Measurements from ENCODE around the gene SLC45A1. TPM values are rescaled to one million over a fixed set of nuclear protein-coding genes. Genes with fewer than 3 reads are reported as not detected.
A peak's percentile ranks its signal among the peaks of the same experiment; 100 is the strongest.

SLC45A1 gene
- total RNA-seq, 1 donor from 2014 or later = 0.50 TPM

DNA sequence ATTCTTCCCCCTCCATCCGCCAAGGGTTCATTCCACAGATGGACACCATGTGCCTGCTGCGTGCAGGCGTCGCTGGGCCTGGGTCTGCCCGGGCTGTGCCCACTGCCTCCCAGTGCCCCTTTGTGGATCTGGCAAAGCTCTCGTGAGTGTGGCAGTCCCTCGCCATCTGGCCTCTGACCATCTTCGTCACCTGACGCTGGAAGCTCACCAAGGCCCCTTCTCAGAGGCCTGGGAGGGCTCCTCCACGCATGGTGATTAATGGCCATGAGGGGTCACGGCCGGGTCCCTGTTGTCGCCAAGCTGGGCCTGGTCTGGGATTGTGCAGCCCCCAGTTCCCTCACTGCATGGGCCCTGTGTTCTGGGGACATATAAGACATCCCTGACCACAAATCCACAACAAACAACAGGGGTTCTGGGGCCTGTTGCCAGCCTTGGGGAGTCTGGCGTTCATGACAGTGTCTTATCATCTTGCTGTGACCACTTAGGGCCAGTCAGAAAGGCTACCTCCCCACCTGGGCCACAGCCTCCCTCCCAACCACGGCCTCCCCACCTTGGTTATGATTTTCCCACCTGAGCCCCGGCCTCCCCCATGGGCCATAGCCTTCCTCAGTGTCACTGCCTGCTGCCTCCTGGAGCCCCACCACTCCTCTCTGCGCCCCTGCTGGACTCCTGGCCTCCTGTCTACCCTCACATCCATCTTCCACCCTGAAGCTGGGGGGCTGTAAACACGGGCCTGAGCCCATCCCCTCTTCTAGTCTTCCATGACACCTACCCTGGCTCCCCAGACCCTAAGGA, 27.9 kb downstream of the SLC45A1 start:
- H3K9me3 Mint-ChIP-seq = no peaks in the 10 kb centered on the region
- no peak overlapping the region for H3K4me3 Mint-ChIP-seq (ENCODE audit: low read depth)
- intact Hi-C loops (cut with micrococcal nuclease) = no loop called here
- no peak for DNase-seq (ENCODE audit: low spot score)
- H3K27me3 Mint-ChIP-seq (ENCODE audit: low read depth) = peaks cover 2% of the 10 kb centered on the region
- no peak overlapping the region for H3K27ac Mint-ChIP-seq
- no peaks in the 10 kb centered on the region for H3K36me3 Mint-ChIP-seq (ENCODE audit: low read depth)
- H3K4me1 Mint-ChIP-seq (ENCODE audit: low read depth) = peaks cover 2% of the 10 kb centered on the region

DNA sequence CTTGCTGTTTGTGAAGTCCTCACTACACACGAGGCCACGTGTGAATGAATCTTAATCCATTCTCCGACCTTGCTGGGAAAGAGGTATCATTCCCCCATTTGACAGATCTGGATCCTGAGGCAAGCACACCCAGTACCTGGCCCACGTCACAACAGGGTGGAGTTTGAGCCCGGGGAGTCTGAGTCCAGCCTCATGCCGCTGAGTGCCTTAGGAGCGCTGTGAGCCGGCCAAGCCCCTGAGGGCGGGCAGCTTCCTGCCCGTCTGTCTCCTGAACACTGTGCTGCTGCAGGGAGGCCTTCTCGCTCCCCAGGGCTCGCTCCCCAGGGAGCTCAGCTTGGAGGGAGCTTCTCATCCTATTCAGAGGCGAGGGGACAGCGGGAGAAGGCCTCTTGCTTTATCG, 29.7 kb downstream of the SLC45A1 start:
- DNase-seq (ENCODE audit: low spot score) = no peak
- Mint-ChIP-seq H3K27me3 (ENCODE audit: low read depth) (peaks cover 2% of the 10 kb centered on the region), H3K4me3 (ENCODE audit: low read depth) (no peak overlapping the region), H3K27ac (no peak overlapping the region), H3K4me1 (ENCODE audit: low read depth) (peaks cover 2% of the 10 kb centered on the region), H3K36me3 (ENCODE audit: low read depth) (peaks cover 3% of the 10 kb centered on the region), H3K9me3 (no peaks in the 10 kb centered on the region)
- intact Hi-C loops (cut with micrococcal nuclease) = no loop called here

DNA sequence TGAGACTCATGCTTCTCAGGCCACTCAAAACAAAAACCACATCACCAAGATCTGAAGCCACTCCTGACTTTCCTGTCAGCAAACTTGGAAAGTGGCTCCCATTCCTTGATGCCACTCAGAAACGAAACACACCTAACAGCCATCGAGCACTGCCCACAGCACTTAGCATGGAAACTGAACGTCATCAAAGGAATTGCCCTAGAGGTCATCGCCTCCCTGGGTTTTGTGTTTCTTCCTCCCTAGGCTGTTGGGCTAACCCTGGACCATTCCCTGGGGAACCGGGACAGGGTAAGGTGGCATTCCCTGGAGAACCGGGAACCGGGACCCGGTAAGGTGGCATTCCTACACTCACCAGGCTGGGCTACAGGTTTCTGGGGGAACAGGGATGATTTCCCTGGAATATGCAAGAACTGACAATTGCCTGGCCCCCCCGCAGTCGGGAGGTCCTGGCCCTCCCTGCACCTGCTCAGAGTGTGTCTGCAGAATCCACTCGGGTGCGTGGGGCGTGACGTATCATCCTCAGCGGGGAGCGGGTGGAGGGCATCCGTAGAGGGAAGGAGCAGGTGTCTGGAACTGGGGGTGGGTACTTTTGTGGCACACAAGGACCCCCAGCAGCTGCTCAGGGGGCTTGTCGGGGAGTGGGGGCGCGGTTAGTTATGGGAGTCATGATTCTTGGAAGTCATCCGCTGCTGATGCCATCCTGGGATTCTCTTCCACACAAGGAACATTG, 30.3 kb downstream of the SLC45A1 start:
- peaks cover 7% of the 10 kb centered on the region for H3K36me3 Mint-ChIP-seq (ENCODE audit: low read depth)
- peaks cover 2% of the 10 kb centered on the region for H3K4me1 Mint-ChIP-seq (ENCODE audit: low read depth)
- no peaks in the 10 kb centered on the region for H3K9me3 Mint-ChIP-seq
- intact Hi-C loops (cut with micrococcal nuclease) = no loop called here
- H3K27ac Mint-ChIP-seq = no peak overlapping the region
- H3K4me3 Mint-ChIP-seq (ENCODE audit: low read depth) = no peak overlapping the region
- H3K27me3 Mint-ChIP-seq (ENCODE audit: low read depth) = peaks cover 2% of the 10 kb centered on the region
- DNase-seq (ENCODE audit: low spot score) = no peak

DNA sequence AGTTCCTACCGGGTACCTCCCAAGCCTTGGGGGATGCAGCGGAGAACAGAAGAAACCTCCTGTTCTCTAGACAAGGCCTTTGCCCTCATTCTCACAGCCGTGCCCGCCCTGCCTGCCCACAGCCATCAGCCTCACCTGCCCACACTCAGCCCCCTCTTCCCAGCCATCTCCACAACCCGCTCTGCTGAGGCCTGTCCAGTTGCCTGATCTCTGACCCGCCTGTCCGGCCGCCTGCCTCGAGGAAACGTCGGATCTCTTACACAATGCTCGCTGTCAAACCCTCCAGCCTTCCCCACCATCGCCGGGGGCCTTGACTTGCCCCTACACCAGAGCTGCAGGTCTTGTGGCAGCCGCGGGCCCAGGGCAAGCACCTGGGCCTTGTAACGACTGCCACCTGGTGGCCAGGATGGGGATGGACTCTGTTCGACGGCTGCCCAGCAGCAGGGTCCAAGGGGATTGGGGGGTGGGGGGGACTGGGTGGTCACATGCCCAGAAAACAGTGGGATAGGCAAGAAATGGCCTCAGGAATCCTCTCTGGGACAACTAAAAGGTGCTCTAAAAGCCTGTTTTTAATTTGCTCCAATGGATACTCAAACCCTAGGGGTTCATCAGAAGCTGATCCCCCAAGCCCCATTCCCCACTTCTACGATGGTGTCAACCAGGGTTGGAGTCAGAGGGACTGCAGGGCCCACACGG, 31.0 kb downstream of the SLC45A1 start:
- Mint-ChIP-seq H3K27ac (no peak overlapping the region), H3K9me3 (no peaks in the 10 kb centered on the region), H3K4me3 (ENCODE audit: low read depth) (no peak overlapping the region), H3K27me3 (ENCODE audit: low read depth) (peaks cover 2% of the 10 kb centered on the region), H3K36me3 (ENCODE audit: low read depth) (peaks cover 10% of the 10 kb centered on the region), H3K4me1 (ENCODE audit: low read depth) (peaks cover 2% of the 10 kb centered on the region)
- peak; percentile 45 for DNase-seq (ENCODE audit: low spot score)
- intact Hi-C loops (cut with micrococcal nuclease) = loop anchor here (1.0 kb wide), 2 partner anchors 334 to 367 kb away; no protein-coding TSS in a partner anchor

DNA sequence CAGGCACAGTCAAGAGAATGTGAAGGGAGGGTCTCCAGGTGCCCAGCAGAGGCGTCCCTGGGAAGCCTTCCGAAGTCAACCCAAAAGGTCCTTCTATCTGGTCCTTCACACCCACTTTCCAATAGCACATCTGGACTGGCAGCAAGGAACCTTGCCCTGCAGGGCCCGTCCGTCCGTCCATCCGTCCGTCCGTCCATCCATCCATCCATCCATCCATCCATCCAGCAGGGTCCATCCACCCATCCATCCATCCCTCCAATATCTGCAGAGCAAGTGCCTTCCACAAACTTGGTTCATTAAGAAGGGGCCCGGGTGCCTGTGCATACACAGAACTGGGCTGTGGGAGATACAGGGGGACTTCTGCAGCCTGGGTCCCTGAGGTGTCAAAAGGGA, 31.6 kb downstream of the SLC45A1 start:
- no peak overlapping the region for H3K4me3 Mint-ChIP-seq (ENCODE audit: low read depth)
- no peaks in the 10 kb centered on the region for H3K9me3 Mint-ChIP-seq
- intact Hi-C loops (cut with micrococcal nuclease) = loop anchor here (1.0 kb wide), 2 partner anchors 334 to 367 kb away; no protein-coding TSS in a partner anchor
- no peak overlapping the region for H3K27ac Mint-ChIP-seq
- H3K4me1 Mint-ChIP-seq (ENCODE audit: low read depth) = peaks cover 2% of the 10 kb centered on the region
- peaks cover 2% of the 10 kb centered on the region for H3K27me3 Mint-ChIP-seq (ENCODE audit: low read depth)
- no peak for DNase-seq (ENCODE audit: low spot score)
- H3K36me3 Mint-ChIP-seq (ENCODE audit: low read depth) = peaks cover 12% of the 10 kb centered on the region

DNA sequence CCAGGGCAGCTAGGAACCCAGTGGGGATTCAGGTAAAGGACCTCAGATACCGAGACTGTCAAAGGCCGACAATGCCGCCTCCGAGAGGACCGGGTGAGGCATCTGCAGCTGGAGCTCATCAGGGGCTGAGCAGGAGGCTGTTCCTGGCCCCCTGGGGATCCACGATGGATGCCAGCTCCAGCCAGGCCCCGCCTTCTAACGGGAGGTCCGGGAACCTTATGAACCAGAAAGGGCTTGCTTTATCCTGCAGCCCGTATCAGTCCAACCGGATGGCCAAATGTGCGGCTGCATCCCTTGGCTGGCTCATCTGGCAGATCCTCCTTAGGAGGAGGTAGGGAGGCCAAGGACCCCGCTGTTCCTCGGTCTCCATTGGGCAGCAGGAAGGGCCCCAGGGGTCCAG, 32.0 kb downstream of the SLC45A1 start:
- H3K9me3 Mint-ChIP-seq = no peaks in the 10 kb centered on the region
- intact Hi-C loops (cut with micrococcal nuclease) = loop anchor here (1.0 kb wide), 2 partner anchors 335 to 368 kb away; no protein-coding TSS in a partner anchor
- no peak overlapping the region for H3K4me3 Mint-ChIP-seq (ENCODE audit: low read depth)
- no peak for DNase-seq (ENCODE audit: low spot score)
- no peak overlapping the region for H3K27ac Mint-ChIP-seq
- H3K27me3 Mint-ChIP-seq (ENCODE audit: low read depth) = peaks cover 2% of the 10 kb centered on the region
- H3K4me1 Mint-ChIP-seq (ENCODE audit: low read depth) = peaks cover 2% of the 10 kb centered on the region
- peaks cover 12% of the 10 kb centered on the region for H3K36me3 Mint-ChIP-seq (ENCODE audit: low read depth)

DNA sequence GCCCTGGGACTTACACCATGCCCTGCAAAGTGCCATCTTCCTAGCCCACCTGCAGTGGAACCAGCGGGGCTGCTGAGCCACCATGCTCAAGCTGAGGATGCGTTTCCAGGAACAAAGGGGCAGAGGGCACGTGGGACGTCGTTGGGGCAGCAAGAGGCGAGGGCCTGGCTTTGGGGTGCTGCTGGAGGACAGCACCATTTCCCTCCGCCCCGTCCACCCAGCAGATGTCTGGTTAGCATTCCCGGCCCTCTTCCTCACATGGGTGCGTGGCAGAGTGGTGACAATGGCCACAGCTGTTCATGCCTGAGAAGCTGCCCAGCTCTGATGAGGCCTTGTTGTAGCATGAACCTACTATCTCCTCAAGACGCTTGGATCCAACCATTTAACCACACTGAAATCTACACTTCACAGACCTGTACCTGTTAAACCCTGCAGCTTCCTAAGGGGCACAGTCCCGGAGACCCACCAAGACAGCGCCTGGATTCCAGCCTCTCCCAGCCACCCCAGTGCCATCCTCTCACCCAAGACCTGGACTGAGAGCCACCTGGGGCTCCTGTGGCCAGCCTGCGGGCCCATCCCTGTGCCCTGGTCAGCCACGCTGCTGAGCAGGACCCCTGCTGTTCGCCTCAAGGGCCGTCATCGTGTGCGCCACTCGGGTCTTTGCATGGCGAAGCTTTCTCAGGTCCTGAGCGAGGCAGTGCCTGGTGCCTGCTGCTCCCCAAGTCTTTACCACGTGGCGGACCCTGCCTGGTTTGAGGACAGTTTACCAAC, 33.2 kb downstream of the SLC45A1 start:
- no peak for DNase-seq (ENCODE audit: low spot score)
- Mint-ChIP-seq H3K27ac (no peak overlapping the region), H3K9me3 (no peaks in the 10 kb centered on the region), H3K4me1 (ENCODE audit: low read depth) (peaks cover 2% of the 10 kb centered on the region), H3K27me3 (ENCODE audit: low read depth) (peaks cover 2% of the 10 kb centered on the region), H3K36me3 (ENCODE audit: low read depth) (peaks cover 21% of the 10 kb centered on the region), H3K4me3 (ENCODE audit: low read depth) (no peak overlapping the region)
- intact Hi-C loops (cut with micrococcal nuclease) = no loop called here

DNA sequence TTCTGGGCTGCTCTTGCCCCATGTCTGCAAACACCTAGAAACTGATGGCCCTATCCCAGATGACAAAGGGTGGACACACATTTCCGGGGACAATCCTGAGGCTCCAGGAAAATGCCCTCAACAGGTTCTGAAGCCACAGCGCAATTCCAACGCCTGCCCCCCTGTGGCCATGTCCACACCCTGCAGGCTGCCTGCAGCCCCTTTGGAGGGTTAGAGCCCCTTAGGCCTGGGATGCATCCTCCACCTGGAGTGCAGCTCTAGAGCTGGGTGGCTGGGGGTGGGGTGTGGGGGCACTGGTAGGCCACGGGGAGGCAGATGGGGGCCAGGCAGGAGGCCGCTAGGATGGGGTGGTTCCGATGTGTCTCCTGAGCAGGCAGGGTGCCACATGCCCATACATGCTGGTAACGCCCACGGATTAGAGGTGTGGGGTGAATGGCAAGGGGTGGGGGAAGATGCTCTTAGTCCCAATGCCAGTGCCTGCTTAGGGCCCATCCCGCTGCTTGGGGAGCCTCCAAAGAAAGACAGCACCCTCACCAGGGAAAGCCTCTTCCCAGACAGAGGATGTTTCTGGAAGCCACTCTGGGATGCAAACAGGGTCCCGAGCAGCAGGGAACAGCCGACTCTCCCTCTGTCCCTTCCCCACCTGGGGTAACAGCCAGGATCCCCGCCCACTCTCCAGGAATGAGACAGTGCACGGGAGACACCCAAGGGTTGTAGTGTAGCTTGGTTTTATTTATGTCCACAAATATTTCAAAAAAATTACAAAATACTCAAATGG, 34.0 kb downstream of the SLC45A1 start:
- no peak overlapping the region for H3K27ac Mint-ChIP-seq
- H3K4me1 Mint-ChIP-seq (ENCODE audit: low read depth) = peaks cover 2% of the 10 kb centered on the region
- intact Hi-C loops (cut with micrococcal nuclease) = no loop called here
- DNase-seq (ENCODE audit: low spot score) = no peak
- H3K36me3 Mint-ChIP-seq (ENCODE audit: low read depth) = peaks cover 27% of the 10 kb centered on the region
- peaks cover 2% of the 10 kb centered on the region for H3K27me3 Mint-ChIP-seq (ENCODE audit: low read depth)
- H3K9me3 Mint-ChIP-seq = no peaks in the 10 kb centered on the region
- no peak overlapping the region for H3K4me3 Mint-ChIP-seq (ENCODE audit: low read depth)

DNA sequence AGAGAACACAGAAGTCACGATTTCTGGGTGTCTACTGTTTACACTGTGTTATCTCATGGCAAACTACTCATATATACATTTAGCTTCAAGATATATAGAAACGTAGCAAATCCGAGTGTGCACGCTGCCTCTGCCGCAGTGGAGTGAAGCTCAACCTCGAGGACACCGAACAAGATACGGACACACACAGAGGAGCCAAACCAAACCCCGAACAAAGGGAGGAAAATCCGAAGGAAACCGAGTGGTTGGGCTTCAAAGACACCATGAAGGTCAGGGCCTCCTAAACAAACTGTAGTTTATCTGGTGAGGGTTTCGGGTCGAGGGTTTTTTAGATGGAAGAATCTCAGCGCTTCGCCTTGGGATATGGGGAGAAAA, 34.5 kb downstream of the SLC45A1 start:
- H3K4me1 Mint-ChIP-seq (ENCODE audit: low read depth) = peaks cover 2% of the 10 kb centered on the region
- H3K4me3 Mint-ChIP-seq (ENCODE audit: low read depth) = no peak overlapping the region
- no peak overlapping the region for H3K27ac Mint-ChIP-seq
- intact Hi-C loops (cut with micrococcal nuclease) = no loop called here
- no peaks in the 10 kb centered on the region for H3K9me3 Mint-ChIP-seq
- peaks cover 30% of the 10 kb centered on the region for H3K36me3 Mint-ChIP-seq (ENCODE audit: low read depth)
- peaks cover 2% of the 10 kb centered on the region for H3K27me3 Mint-ChIP-seq (ENCODE audit: low read depth)
- DNase-seq (ENCODE audit: low spot score) = no peak

DNA sequence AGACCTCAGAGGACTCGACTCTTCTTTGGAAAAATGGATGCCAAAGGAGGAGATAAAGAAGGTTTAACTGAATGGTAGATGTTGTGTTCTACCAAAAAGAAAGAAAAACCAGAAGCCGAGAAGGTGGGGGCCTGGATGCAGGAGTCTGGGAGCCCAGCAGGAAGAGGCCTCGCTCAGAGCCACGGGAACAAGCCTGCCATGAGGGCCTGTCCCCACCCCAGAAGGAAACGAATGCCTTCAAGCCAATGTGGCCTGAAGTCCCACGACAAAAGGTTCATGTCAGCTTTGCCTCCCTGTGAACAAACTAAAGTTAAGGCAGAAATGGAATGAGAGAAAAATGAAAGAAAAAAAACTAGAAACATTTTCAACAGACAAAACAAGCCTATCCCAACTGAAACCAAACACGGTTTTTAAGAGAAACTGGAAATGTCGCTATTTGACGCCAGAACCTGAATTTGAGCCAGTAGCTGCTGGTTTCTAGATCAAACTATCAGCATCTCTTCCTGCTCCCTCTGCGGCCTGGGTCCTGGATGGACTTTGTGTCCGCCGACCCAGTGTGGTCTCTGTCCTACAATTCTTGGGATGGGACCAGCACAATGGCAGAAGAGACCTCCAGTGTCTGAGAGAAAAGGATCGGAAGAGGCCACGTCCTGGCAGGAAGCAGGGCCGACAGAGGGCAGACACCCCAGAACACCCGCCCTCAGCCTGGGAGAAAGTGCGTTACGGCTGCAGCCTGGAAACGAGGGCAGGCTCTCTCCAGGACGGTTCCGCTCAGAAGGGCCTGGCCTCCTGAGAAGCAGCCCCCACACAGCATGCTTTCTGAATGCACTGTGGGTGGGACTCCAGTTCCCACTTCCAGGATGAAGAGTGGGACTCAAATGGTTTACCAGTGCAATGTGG, 35.2 kb downstream of the SLC45A1 start:
- H3K4me3 Mint-ChIP-seq (ENCODE audit: low read depth) = no peak overlapping the region
- peaks cover 37% of the 10 kb centered on the region for H3K36me3 Mint-ChIP-seq (ENCODE audit: low read depth)
- H3K27ac Mint-ChIP-seq = no peak overlapping the region
- H3K27me3 Mint-ChIP-seq (ENCODE audit: low read depth) = peaks cover 2% of the 10 kb centered on the region
- no peak for DNase-seq (ENCODE audit: low spot score)
- H3K4me1 Mint-ChIP-seq (ENCODE audit: low read depth) = peaks cover 2% of the 10 kb centered on the region
- no peaks in the 10 kb centered on the region for H3K9me3 Mint-ChIP-seq
- intact Hi-C loops (cut with micrococcal nuclease) = no loop called here

DNA sequence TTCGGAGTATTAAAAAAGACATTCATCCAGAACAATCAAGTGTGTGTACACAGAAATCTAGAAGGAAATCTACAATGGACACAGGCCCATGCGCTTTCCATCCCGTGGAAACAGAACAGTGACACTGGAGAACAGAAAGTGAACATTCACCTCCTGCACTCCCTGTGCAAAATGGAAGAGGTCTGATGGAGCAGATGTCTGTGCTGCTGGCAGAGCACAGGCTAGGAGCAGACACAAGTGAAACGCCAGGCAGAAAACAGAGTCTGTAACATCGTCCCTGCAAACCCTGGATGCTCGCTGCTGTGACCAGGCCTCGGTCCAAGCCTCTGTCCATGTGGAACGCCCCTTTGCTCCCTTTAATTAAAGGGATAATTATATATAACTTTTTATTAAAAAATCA, 36.1 kb downstream of the SLC45A1 start:
- H3K9me3 Mint-ChIP-seq = no peaks in the 10 kb centered on the region
- DNase-seq (ENCODE audit: low spot score) = no peak
- intact Hi-C loops (cut with micrococcal nuclease) = no loop called here
- H3K27me3 Mint-ChIP-seq (ENCODE audit: low read depth) = no peaks in the 10 kb centered on the region
- no peak overlapping the region for H3K4me3 Mint-ChIP-seq (ENCODE audit: low read depth)
- H3K27ac Mint-ChIP-seq = no peak overlapping the region
- H3K4me1 Mint-ChIP-seq (ENCODE audit: low read depth) = no peaks in the 10 kb centered on the region
- H3K36me3 Mint-ChIP-seq (ENCODE audit: low read depth) = peaks cover 42% of the 10 kb centered on the region
